Bone marrow (tissue), 2 donors: ENCODE data around the gene KLHL5.

Experiments used
- DNase-seq, 2 donors: peaks; one replicate each; lab custom pipeline; 2025; lab: John Stamatoyannopoulos, UW

Gene KLHL5

GRCh38 chr4:39043861-39044363, 18.1 kb upstream of the KLHL5 start:
- DNase-seq = peak in 1 of 2 donors; percentile 50

DNA sequence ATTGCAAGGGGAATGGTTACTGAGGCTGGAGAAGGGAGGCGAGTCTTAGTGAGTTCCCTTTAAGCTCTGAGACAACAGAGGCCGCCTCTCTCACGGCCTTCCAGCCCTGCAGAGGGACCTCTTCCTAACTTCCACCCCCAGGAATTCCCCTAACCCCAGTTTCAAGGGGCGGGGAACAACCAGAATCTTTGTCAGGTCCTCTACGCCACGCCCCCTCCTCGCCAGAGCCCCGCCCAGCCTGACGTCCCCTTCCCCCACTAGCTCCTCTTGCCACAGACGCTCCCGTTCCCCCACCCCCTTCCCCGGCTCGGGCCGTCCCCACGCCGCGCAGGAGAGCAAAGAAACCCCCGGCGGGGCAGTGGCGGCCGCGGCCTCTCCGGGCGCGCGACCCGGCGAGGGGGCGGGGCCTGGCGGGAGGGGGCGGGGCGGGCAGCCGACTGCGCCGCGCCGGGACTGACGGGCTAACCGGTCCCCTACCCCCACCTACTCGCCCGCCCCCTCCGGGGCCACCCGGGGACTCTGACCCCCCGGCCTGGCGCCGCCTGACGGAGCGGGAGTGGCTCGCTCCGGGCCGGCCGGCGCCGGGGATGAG, 17.6 kb upstream of the KLHL5 start:
- DNase-seq = peak; percentile 92 to 97

GRCh38 chr4:39044956-39045826, 16.8 kb upstream of the KLHL5 start:
- no peak for DNase-seq

- no peak for DNase-seq
These were observed 16.2 kb upstream of the KLHL5 start for GRCh38 chr4:39045827-39046221.

- peak in 1 of 2 donors; percentile 48 for DNase-seq
These were observed 15.8 kb upstream of the KLHL5 start for GRCh38 chr4:39046249-39046648.

GRCh38 chr4:39047681-39048080, 14.4 kb upstream of the KLHL5 start:
- no peak for DNase-seq

GRCh38 chr4:39048311-39048710, 13.7 kb upstream of the KLHL5 start:
- no peak for DNase-seq

- no peak for DNase-seq
These were observed 11.4 kb upstream of the KLHL5 start for GRCh38 chr4:39050590-39050989.

- DNase-seq = no peak
These were observed 10.5 kb upstream of the KLHL5 start for GRCh38 chr4:39051492-39051891.

DNA sequence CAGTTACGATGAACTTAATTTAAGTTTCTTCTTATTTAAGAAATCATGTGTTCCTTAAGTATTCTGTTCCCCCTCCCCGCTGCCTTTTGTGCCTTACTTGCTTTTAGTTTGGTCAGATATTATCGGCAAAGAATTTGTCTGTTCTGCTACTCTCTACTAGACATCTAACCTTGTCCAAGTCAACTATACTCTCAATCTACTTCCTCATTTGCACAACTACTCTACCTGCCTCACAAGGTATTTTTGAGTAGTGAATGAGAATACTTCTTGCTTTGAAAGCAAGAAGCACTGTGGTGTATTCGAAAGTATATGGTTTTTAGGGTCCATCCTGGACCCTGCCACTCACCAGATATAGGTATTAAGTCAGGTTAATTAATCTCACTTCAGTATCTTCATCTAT, 8.0 kb upstream of the KLHL5 start:
- no peak for DNase-seq

- no peak for DNase-seq
These were observed 7.5 kb upstream of the KLHL5 start for GRCh38 chr4:39054497-39054896.

GRCh38 chr4:39056023-39056422, 6.0 kb upstream of the KLHL5 start:
- no peak for DNase-seq

GRCh38 chr4:39061457-39061856, 575 bp upstream of the KLHL5 start:
- no peak for DNase-seq

GRCh38 chr4:39062770-39063097, 702 bp downstream of the KLHL5 start:
- DNase-seq = no peak

GRCh38 chr4:39063430-39063829, 1.4 kb downstream of the KLHL5 start:
- DNase-seq = no peak

DNA sequence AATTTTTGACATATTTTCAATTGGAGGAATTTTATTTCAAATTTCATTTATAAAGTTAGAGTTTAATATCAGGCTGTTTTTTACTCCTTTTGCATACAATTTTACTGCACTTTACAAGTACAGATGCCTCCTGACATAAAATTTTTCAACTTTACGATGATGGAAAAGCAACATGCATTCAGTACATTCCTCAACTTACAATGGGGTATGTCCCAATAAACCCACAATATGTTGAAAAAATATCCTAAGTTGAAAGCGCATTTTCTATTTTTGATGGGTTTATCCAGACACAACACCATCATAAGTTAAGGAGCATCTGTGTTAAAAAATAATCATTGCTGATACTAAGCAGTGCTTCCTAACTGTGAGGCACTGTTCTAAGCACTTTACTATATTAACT, 4.3 kb downstream of the KLHL5 start:
- DNase-seq = no peak

GRCh38 chr4:39067031-39067430, 5.0 kb downstream of the KLHL5 start:
- DNase-seq = no peak

DNA sequence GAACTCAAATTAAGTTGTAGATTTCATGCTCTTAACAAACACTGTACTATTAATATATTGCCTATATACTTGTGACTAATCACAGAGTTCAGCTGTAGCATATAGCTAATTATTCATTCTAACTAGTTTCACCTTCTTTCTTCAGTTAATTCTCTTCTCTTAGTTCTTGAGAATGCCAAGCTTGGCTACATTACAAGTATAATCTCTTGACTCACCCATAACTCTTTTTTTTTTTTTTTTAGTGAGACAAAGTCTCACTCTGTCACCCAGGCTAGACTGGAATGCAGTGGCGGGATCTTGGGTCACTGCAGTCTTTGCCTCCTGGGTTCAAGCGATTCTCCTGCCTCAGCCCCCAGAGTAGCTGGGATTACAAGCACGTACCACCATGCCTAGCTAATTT, 5.4 kb downstream of the KLHL5 start:
- no peak for DNase-seq

DNA sequence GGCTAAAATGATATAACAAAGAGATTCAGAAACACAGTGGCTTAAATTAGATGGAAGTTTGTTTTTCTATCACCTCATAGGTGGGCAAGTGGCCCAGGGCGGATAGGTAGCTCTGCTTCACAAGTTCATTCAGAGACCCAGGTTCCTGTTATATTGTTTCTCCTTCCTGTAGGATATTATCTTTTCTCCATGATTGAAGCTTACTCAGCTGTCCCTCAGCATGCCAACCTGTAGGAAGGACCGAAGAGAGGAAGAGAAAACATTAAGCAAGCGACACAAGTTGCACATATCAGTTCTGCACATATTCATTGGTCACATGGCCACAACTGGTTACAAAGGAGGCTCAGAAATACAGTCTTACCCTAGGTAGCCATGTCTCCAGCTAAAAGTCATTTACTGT, 6.9 kb downstream of the KLHL5 start:
- no peak for DNase-seq

- DNase-seq = no peak
These were observed 16.8 kb downstream of the KLHL5 start for GRCh38 chr4:39078829-39079228.

DNA sequence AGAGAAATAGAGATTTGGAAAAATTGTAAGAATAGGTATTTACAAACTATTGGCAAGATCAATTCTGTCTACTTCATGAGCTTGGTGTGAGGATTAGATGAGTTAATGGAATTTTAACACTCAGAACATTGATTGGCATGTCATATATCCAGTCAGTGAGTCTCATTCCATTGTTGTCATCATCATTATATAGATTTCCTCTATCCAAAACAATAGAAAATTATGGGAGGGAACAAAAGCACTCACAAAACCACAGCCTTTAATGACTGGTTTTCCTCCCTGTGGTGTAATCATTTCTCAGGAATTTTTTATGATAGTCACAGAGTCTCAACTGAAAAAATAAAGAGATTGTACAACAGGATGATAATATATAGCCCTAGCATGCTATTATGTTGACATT, 21.1 kb downstream of the KLHL5 start:
- DNase-seq = no peak

- no peak for DNase-seq
These were observed 23.9 kb downstream of the KLHL5 start for GRCh38 chr4:39085891-39086290.

DNA sequence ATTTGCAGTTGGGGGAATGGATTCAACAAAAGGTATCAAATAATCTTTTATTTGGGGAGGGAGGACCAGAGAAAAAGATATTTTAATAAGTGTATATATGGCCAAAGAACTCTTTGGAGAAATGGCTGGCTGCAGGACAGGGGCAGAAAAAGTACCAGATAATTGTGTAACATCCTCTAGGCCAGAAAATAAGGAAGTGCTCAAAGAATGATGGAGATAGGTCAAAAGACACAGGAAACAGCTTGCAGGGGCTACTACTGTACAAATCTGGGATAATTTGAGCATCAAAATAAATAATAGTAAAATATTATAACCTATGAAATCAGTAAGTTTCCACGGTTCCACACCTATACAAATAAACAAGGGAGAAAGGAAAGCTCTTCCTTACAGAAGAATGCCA, 34.8 kb downstream of the KLHL5 start:
- peak in 1 of 2 donors; percentile 45 for DNase-seq

GRCh38 chr4:39097290-39097689, 35.3 kb downstream of the KLHL5 start:
- no peak for DNase-seq
